GM18517 (cell line): ENCODE measurements around the gene BRICD5.
"Not testable (repeated sequence)": the region's sequence is repeated elsewhere in the genome, so short reads cannot be mapped to it uniquely, and the experiment has no call there.

Experiments used
- ATAC-seq: cut with Tn5 transposase; IDR thresholded peaks from one replicate; pipeline ENCODE4 v1.9.1; 2021; ENCODE audit warnings: mild to moderate bottlenecking, moderate library complexity; ENCODE audit not compliant: unreplicated experiment

Gene BRICD5

GRCh38 chr16:2223221-2223941, 12.7 kb upstream of the BRICD5 start, which contains the start of gene E4F1:
E4F1 (plus strand) TSS chr16:2223591; CDS start chr16:2223614, 23 bp downstream.
- ATAC-seq: peak; percentile 88

DNA sequence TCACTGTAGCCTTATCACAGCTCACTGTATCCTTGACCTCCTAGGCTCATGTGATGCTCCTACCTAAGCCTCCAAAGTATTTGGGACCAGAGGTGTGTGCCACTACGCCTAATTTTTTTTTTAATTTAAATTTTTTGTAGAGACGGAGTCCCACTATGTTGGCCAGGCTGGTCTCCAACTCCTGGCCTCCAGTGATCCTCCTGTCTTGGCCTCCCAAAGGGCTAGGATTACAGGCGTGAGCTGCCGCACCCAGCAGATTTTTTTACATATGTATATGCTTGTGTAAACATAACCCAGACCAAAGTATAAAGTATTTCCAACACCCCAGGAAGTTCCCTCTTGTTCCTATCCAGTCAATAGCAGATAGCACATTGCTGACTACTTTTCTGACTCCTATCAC, 5.7 kb upstream of the BRICD5 start:
- ATAC-seq: no peak

DNA sequence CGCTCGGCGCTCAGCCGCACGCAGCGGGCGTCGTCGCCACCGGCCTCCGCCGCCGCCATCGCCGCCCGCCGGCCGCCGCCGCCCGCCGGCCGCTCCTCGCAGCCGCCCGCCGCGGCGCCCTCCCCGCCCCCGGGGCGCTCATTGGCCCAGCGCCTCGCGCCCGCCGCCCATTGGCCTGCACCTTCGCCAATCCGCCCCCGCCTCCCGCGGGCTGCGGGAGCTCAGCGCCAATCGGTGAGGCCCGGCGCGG, 4.0 kb upstream of the BRICD5 start, which contains the start of gene PGP:
Gene PGP, minus strand, starts transcription at position 122 of the 250 bp plus-strand sequence. Its CDS starts 63 bp downstream, at position 59.
- ATAC-seq: peak; percentile 77

DNA sequence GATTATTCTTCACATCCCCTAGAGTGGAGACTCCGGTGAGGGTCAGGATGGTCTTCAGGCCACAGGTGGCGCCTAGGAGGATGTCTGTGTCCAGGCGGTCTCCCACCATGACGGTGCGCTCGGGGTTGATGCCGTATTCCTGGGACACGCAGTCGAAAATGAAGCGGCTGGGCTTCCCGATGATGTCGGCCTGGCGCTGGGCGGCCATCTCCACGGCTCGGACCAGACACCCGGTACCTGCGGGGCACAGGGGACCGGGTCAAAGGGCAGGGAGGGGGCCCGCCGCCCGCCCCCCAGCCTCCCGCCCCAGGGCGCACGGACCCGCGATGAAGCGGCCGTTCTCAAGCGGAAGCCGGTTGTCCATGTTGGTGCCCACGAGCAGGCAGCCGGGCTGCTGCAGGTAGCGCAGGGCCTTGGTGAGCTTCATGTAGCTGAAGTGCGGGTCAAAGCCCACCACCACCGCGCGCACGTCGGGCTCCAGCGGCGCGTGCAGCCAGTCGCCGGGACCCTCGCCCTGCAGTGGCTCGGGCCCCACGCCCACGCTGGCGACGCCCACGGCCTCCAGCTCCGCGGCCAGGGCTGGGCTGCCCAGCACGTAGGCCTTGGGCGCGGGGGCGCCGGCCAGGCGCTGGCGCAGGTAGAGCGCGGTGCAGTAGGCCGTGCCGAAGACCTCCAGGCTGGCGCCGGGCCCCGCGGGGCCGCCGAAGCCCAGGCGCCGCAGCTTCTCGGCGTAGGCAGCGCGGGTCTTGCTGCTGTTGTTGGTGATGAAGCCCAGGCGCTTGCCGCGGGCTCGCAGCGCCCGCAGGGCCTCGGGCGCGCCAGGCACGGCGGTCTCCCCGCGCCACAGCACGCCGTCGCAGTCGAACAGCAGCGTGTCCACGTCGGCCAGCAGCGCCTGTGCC, 3.4 kb upstream of the BRICD5 start:
- peak; percentile 20 for ATAC-seq

DNA sequence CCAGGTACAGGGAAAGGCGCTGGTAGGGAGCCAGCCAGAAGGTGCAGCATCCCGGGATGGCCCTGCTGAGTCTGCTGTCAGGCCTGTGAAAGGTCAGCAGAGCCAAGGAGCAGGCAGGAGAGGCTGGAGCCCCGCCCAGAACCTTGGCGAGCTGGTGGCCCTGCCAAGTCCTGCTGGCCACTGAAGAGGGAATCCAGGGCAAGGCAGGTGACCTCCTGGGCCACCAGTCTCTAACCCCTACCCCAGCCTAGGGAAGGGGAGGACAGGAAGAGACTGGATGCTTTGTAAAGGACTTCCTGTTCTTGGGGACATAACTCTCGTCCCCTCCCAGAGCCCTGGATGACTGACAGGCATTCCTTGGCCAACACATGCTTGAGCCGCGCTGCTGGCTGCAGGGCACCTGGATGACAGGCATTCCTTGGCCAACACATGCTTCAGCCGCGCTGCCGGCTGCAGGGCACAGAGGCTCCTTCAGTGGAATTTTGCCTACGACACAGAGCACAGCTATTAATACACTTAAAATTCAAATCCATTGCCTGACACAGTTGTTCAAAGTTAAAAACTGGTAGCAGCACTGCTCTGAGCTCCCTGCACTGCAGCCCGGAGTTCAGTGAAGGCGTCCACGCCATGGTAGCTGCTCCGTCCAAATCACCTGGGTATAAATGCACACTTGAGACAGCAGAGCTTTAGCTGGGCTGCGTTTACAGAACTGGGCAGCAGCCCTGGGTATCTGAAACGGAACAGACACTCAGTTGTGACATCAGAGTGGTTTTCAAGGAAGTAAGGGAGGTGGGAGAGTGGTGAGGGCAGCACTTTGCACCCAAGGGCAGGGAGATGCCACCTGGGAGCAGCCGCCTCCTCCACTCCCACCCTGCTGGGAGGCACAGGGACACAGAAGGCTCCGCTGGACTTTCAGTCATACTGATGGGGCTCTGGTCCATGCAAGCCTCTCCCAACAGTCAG, 2.0 kb upstream of the BRICD5 start:
- ATAC-seq: no peak

- no peak for ATAC-seq
Measured at GRCh38 chr16:2211923-2212347, 1.3 kb upstream of the BRICD5 start.

DNA sequence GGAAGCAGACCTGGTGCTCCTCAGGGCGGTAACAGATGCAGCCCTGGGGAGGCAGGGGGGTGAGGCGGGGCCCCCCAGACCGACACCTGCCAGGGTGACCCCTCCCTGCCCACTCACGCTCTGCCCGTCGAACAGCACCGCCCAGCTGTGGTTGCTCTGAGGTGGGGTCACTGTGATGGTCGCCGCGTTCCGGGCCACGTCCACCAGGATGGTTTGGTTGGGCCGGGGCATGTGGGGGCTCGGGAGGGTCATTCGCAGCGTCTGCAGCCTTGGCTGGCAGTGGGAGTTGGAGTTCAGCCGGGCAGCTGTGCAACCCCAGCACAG, 692 bp downstream of the BRICD5 start:
- ATAC-seq: no peak

GRCh38 chr16:2209258-2210008, 1.2 kb downstream of the BRICD5 start:
- ATAC-seq: no peak

DNA sequence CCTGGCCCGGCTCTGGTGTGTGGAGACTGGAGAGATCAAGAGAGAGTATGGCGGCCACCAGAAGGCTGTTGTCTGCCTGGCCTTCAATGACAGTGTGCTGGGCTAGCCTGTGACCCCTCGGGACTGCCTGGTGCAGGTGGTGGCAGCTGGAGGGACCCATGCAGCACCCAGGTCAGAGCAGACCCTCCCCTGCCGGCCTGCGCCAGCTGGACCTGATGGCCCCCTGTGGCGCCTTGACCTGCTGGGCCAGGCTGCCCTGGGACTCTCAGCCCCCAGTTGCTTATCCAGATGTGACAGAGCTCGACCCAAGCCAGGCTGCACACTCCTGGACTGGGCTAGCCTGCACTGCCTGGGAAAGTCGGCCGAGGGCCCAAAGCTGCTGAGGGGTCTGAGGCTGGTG, 1.9 kb downstream of the BRICD5 start:
- no peak for ATAC-seq

GRCh38 chr16:2208308-2208707, 2.4 kb downstream of the BRICD5 start:
- ATAC-seq: no peak

- no peak for ATAC-seq
Measured at GRCh38 chr16:2207872-2208271, 2.8 kb downstream of the BRICD5 start.

GRCh38 chr16:2206780-2207433, 3.8 kb downstream of the BRICD5 start:
- no peak for ATAC-seq

- no peak for ATAC-seq
Measured at GRCh38 chr16:2206420-2206779, 4.3 kb downstream of the BRICD5 start.

DNA sequence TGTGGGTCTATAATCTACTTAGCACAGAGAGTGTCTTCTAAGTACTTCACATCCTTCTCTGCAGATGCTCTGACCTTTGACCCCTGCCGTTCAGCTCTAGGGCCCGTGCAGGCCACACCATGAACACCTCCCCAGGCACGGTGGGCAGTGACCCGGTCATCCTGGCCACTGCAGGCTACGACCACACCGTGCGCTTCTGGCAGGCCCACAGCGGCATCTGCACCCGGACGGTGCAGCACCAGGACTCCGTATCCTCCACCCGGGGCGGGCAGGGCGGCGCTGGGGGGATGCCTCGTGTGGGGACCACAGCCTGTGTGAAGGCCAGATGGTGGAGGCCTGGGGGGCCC, 4.7 kb downstream of the BRICD5 start:
- no peak for ATAC-seq

- ATAC-seq: peak; percentile 71
Measured at GRCh38 chr16:2205104-2205966, 5.3 kb downstream of the BRICD5 start, which contains the start of gene MLST8. MLST8 (plus strand) TSS chr16:2205454; CDS start chr16:2206086, 632 bp downstream.

DNA sequence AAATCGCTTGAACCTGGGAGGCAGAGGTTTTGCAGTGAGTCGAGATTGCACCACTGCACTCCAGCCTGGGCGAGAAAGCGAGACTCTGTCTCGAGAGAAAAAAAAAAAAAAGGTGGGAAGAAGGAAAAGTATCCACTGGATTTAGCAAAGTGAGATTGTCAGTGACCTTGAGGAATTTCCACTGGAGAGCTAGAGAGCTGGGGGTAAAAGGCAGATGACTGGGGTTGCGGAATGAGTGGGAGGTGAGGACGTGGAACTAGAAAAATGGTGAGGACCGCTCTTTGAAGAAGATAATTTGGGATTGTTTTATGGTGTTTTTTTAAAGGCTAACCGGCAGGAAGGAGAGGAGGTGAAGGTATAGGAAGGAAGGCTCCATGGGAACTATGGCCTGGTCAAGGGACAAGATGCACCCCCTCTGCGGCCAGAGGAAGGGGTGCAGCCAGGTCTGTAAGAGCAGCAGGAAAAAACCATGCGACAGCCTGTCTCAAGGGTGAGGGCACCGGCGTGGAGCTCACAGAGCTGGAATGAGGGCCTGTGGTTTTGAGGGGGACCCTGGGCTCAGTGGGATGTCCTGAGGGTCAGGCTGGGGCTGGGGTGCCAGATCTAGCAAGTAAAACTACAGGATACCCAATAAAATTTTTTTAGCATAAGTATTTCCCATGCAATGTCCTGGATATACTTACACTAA, 6.1 kb downstream of the BRICD5 start:
- ATAC-seq: no peak

DNA sequence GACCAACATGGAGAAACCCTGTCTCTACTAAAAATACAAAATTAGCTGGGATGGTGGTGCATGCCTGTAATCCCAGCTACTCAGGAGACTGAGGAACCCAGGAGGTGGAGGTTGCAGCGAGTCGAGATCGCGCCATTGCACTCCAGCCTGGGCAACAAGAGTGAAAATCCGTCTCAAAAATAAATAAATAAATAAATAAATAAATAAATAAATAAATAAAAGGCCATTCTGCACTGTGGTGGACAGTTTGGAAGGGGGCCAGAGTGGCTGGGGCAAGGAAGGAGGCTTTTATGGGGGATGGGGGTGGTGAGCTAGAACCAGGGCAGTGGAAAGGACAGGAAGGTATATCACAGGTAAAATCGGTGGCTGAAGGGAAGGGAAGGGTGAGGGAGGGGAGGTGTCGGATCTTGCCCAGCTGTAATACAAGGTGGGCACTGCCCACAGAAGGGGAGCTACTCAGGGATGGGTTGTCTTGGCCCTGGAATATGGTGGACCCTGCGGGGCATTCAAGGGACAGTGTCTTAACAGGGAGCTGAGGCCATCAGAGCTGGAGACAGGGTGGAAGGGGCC, 7.5 kb downstream of the BRICD5 start:
- not testable (repeated sequence) for ATAC-seq

DNA sequence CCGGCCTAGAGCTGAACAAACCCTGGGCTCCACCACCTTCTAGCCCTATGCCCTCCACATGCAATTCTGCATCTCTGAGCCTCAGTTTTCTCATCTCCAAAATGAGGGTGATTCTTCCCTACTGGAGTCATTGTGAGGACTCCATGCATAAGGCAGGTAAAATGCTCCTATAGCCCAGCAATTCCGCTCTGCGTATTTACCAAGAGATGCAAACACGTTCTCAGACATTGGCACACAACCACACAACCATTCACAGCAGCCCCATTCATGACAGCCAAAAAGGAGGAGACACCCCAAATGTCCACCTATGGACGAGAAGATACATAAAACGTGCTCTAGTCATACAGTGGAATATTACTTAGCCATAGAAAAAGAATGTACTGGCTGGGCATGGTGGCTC, 10.3 kb downstream of the BRICD5 start:
- ATAC-seq: no peak
